BLaER1 treated with 17β-estradiol and CSF1 and Interleukin-3, amounts not matched to agents 10 nM and 100 nM (cell line): ENCODE results near the gene PODN.

ENCODE experiments used
- H3K27ac ChIP-seq, 11 experiments: shearing (Covaris generic); formaldehyde crosslinking; 2 replicates each; pipeline ENCODE4 v1.8.1; 2022
- H3K27me3 ChIP-seq, 11 experiments: shearing (Covaris generic); formaldehyde crosslinking; 2 replicates each; pipeline ENCODE4 v1.8.1; 2022
- H3K36me3 ChIP-seq, 11 experiments: shearing (Covaris generic); formaldehyde crosslinking; 2 replicates each; pipeline ENCODE4 v1.8.1; 2022
- H3K4me1 ChIP-seq, 10 experiments: shearing (Covaris generic); formaldehyde crosslinking; 2 replicates each; pipeline ENCODE4 v1.8.1; 2022
- H3K4me2 ChIP-seq, 11 experiments: shearing (Covaris generic); formaldehyde crosslinking; 2 replicates each; pipeline ENCODE4 v1.8.1; 2022
- H3K4me3 ChIP-seq, 10 experiments: shearing (Covaris generic); formaldehyde crosslinking; 2 replicates each; pipeline ENCODE4 v1.8.1; 2022
- H3K9ac ChIP-seq, 11 experiments: shearing (Covaris generic); formaldehyde crosslinking; 2 replicates each; pipeline ENCODE4 v1.8.1; 2022
- H3K9me3 ChIP-seq, 11 experiments: shearing (Covaris generic); formaldehyde crosslinking; replicated peaks in 1 of 11; 2 replicates each; pipeline ENCODE4 v1.8.1; 2022
- H4K20me1 ChIP-seq, 11 experiments: shearing (Covaris generic); formaldehyde crosslinking; 2 replicates each; pipeline ENCODE4 v1.8.1; 2022
- Cebpa-rat ChIP-seq, 11 experiments: shearing (Covaris generic); IDR thresholded peaks; 2 replicates each; pipeline ENCODE4 v1.8.1; 2022

PODN gene

DNA sequence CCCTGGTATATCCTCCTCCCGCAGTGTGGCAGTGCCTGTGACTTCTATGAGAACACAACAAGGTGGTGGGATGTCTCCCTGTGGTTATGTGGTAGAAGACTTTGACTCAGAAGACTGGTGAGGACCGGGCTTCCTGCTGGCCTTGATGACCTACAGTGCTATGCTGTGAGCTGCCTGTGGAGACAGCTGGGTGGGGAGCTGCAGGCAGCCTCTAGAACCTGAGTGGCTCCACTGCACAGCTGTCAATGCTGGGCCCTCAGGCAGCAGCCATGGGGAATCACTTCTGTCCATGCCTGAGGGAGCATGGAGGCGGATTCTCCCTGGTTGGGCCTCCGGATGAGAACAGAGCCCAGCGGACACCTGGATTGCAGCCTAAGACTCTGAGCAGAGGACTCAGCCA lies 65.5 kb downstream of the PODN start:
- no peak overlapping the region for H3K4me2 ChIP-seq
- H3K4me1 ChIP-seq = no peaks in the 10 kb centered on the region
- TF ChIP-seq Cebpa-rat (IDR thresholded peaks at IDR 0.05) = no peak
- no peaks in the 10 kb centered on the region for H3K9me3 ChIP-seq
- no peaks in the 10 kb centered on the region for H3K36me3 ChIP-seq
- no peak overlapping the region for H3K4me3 ChIP-seq
- no peaks in the 10 kb centered on the region for H4K20me1 ChIP-seq
- no peak overlapping the region for H3K27ac ChIP-seq
- H3K27me3 ChIP-seq = no peaks in the 10 kb centered on the region
- no peak overlapping the region for H3K9ac ChIP-seq

GRCh38 chr1:53128401-53128800 lies 66.4 kb downstream of the PODN start:
- no peak overlapping the region for H3K27ac ChIP-seq
- no peak overlapping the region for H3K9ac ChIP-seq
- no peaks in the 10 kb centered on the region for H3K36me3 ChIP-seq
- TF ChIP-seq Cebpa-rat (IDR thresholded peaks at IDR 0.05) = no peak
- no peaks in the 10 kb centered on the region for H3K4me1 ChIP-seq
- H3K4me2 ChIP-seq = no peak overlapping the region
- H3K4me3 ChIP-seq = no peak overlapping the region
- H3K9me3 ChIP-seq = no peaks in the 10 kb centered on the region
- no peaks in the 10 kb centered on the region for H4K20me1 ChIP-seq
- H3K27me3 ChIP-seq = no peaks in the 10 kb centered on the region

DNA sequence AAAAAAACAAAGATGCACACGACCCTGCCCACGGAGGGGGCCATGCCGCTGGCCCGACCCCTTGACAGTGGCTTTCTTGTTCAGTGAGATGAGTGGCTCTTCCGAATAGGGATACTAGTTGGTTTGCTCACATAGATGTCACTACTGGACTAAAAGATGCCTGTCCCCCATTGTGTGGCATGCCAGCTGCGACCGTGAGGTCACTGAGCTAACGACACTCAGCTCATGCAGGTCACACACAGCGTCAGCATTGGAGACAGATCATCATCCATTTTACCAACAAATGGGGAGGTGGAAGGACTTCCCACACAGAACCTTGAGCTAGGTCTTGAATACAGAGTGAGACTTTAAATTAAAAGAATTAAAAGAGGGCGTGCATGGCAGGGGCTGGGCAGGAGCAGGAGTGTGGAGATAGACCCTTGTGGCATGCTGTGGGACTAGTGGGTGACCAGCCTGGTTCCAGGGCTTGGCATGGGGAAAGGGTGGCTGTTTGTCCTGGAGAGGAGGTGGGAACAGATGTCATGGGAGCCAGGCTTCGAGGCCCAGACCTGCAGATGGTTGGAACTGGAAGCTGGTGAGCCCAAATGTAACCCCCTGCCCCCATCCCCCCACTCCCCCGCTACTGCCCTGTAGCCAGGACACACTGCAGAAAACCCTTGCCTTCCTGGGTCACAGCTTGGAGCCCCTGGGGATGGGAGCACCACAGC lies 68.0 kb downstream of the PODN start:
- no peaks in the 10 kb centered on the region for H3K4me1 ChIP-seq
- no peak overlapping the region for H3K4me3 ChIP-seq
- no peaks in the 10 kb centered on the region for H4K20me1 ChIP-seq
- H3K27me3 ChIP-seq = no peaks in the 10 kb centered on the region
- H3K9me3 ChIP-seq = no peaks in the 10 kb centered on the region
- H3K27ac ChIP-seq = no peak overlapping the region
- H3K4me2 ChIP-seq = no peak overlapping the region
- no peak for TF ChIP-seq Cebpa-rat (IDR thresholded peaks at IDR 0.05)
- H3K9ac ChIP-seq = no peak overlapping the region
- no peaks in the 10 kb centered on the region for H3K36me3 ChIP-seq

DNA sequence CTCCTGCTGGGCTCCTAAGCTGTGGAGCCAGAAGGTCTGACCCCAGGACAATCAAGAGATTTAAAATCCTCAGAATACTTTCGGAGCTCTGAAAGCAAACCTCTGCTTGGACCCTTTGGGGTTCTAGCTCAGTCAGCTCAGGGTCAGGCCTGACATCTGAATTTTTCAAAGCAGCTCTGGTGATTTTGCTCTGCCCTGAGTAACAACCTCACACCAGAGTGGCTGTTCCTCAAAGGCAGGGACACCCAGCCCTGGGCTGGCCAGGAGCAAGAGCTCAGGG lies 68.5 kb downstream of the PODN start:
- Histone ChIP-seq H3K27me3 (no peaks in the 10 kb centered on the region), H4K20me1 (no peaks in the 10 kb centered on the region), H3K27ac (no peak overlapping the region), H3K4me3 (no peak overlapping the region), H3K9me3 (no peaks in the 10 kb centered on the region), H3K4me2 (no peak overlapping the region), H3K36me3 (no peaks in the 10 kb centered on the region), H3K9ac (no peak overlapping the region), H3K4me1 (no peaks in the 10 kb centered on the region)
- no peak for TF ChIP-seq Cebpa-rat (IDR thresholded peaks at IDR 0.05)

GRCh38 chr1:53130878-53131589 lies 69.0 kb downstream of the PODN start:
- no peak for TF ChIP-seq Cebpa-rat (IDR thresholded peaks at IDR 0.05)
- Histone ChIP-seq H3K4me3 (no peak overlapping the region), H3K9ac (no peak overlapping the region), H3K27ac (no peak overlapping the region), H3K36me3 (no peaks in the 10 kb centered on the region), H4K20me1 (no peaks in the 10 kb centered on the region), H3K4me2 (no peak overlapping the region), H3K9me3 (no peaks in the 10 kb centered on the region), H3K27me3 (no peaks in the 10 kb centered on the region), H3K4me1 (no peaks in the 10 kb centered on the region)

DNA sequence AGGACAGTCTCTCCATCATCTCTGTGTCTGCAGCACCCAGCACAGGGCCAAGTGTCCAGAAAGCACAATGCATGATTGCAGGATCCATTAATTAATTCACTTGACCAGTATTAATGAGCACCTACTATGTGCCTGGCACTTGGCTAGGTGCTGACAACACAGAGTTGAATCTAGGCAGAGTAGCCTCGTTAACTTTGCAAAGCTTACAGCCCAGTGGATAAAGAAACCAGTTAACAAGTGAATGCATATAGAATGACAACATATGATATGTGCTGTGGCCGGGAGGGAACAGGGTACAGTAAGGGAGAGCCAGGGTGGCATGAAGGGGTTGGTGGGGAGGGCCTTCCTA lies 69.6 kb downstream of the PODN start:
- 0 out of 22 replicates have a peak, but pooled peaks cover 0 to under 1% (median 0%) of the 10 kb centered on the region in 11 experiments for H3K9me3 ChIP-seq
- no peaks in the 10 kb centered on the region for H3K27me3 ChIP-seq

DNA sequence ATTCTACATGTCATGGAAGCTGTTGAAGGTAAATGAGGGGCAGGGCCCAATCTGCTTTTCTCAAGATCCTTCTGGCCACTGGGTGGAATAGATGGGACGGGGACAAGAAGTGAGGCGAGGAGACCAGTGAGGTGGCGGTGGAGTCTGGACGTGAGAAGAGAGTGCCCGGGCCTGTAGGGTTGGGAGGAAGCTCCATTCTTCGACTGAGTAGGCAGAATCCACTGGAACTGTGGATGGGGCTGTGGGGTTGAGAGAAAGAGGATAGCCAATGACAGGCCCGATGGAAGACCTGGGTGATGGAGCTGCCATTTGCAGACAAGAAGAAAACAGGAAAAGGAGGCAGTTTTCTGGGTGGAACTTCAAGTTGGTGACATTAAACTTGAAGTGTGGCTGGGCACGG lies 70.2 kb downstream of the PODN start:
- Histone ChIP-seq H3K27ac (no peak overlapping the region), H3K27me3 (no peaks in the 10 kb centered on the region), H3K4me1 (no peaks in the 10 kb centered on the region), H3K4me3 (no peak overlapping the region), H3K9me3 (peaks cover 2 to 6% (median 4%) of the 10 kb centered on the region in 11 experiments; a peak in 19 of 22 replicates), H4K20me1 (no peaks in the 10 kb centered on the region), H3K9ac (no peak overlapping the region), H3K36me3 (no peaks in the 10 kb centered on the region), H3K4me2 (no peak overlapping the region; a peak in 1 of 22 replicates)
- TF ChIP-seq Cebpa-rat (IDR thresholded peaks at IDR 0.05) = no peak

More for the DNA sequence above, 69.6 kb downstream of the PODN start:
- no peak overlapping the region for H3K4me3 ChIP-seq
- H4K20me1 ChIP-seq = no peaks in the 10 kb centered on the region
- no peak overlapping the region for H3K27ac ChIP-seq
- H3K4me2 ChIP-seq = no peak overlapping the region; a peak in 1 of 22 replicates
- no peak for TF ChIP-seq Cebpa-rat (IDR thresholded peaks at IDR 0.05)
- no peaks in the 10 kb centered on the region for H3K36me3 ChIP-seq
- H3K4me1 ChIP-seq = no peaks in the 10 kb centered on the region
- H3K9ac ChIP-seq = no peak overlapping the region

GRCh38 chr1:53133261-53134041 lies 71.4 kb downstream of the PODN start:
- Histone ChIP-seq H3K9me3 (peaks cover 11 to 18% (median 14%) of the 10 kb centered on the region in 11 experiments), H3K27ac (no peak overlapping the region), H3K27me3 (no peaks in the 10 kb centered on the region), H3K4me3 (no peak overlapping the region), H3K4me2 (no peak overlapping the region), H3K4me1 (no peaks in the 10 kb centered on the region), H4K20me1 (no peaks in the 10 kb centered on the region), H3K36me3 (peaks cover 0 to 5% (median 0%) of the 10 kb centered on the region in 11 experiments; a peak in 2 of 22 replicates), H3K9ac (no peak overlapping the region)
- TF ChIP-seq Cebpa-rat (IDR thresholded peaks at IDR 0.05) = no peak

DNA sequence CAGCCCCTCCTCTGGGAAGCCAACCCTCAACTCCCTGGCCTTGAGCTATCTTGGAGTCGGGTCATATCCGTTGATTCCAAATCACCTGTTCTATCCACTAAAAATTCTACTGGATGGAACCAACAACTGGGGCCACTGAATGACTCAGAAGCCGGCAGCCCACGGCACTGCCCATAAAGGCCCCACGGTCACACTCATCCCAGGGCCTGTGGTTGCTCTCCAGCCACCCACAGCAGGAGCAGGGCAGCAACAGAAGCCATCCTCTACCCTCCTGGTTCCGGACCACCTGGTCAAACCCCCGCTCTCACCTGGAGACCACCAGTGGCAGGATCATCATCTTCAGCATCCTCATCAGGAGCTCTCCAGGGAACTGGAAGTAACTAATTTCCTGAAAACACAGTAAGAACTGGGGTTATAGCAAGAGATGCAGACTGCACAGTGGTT lies 72.1 kb downstream of the PODN start:
- Histone ChIP-seq H3K9ac (no peak overlapping the region), H3K9me3 (peaks cover 11 to 19% (median 14%) of the 10 kb centered on the region in 11 experiments), H3K27me3 (no peaks in the 10 kb centered on the region), H3K4me2 (no peak overlapping the region), H3K36me3 (peaks cover 0 to 5% (median 0%) of the 10 kb centered on the region in 11 experiments; a peak in 2 of 22 replicates), H3K4me3 (no peak overlapping the region), H3K27ac (no peak overlapping the region), H4K20me1 (no peaks in the 10 kb centered on the region), H3K4me1 (no peaks in the 10 kb centered on the region)
- no peak for TF ChIP-seq Cebpa-rat (IDR thresholded peaks at IDR 0.05)
